HepG2 (cell line): ENCODE data around the gene TUBGCP4. TPM values are rescaled to one million over a fixed set of nuclear protein-coding genes. Genes with fewer than 3 reads are reported as not detected.
A peak's percentile ranks its signal among the peaks of the same experiment; 100 is the strongest.

ENCODE experiments used
- ATAC-seq: fragments of 200-7000 bp; cut with Tn5 transposase; 3 replicates; pipeline ENCODE4 v1.9.1; 2020; ENCODE audit warnings: mild to moderate bottlenecking, moderate library complexity
- BruUV-seq: library from RNA; stranded (reverse); fragments of 400-500 nt; replicated peaks from 2 replicates; lab custom pipeline; 2021; lab: Mats Ljungman, UMichigan
- CTCF ChIA-PET: fragments of 300-600 bp; formaldehyde crosslinking; extraction: SDS; loops from one replicate; lab custom pipeline; 2021; ENCODE audit warnings: low total read pairs, inconsistent platforms, low intra/inter-chr PET ratio; lab: Yijun Ruan, JAX
- POLR2A ChIA-PET: fragments of 350-600 bp; sonication (Branson Sonifier 250); formaldehyde crosslinking; loops from one replicate; lab custom pipeline; 2020; ENCODE audit warnings: antibody characterized with exemption, inconsistent platforms; lab: Yijun Ruan, JAX
- DNase-seq: peaks from one replicate; pipeline ENCODE4 v3.0.0-alpha.2; 2015; ENCODE audit warnings: low spot score
- FAIRE-seq: peaks from 3 replicates; lab custom pipeline; 2011; peaks lifted over from hg19 to GRCh38; lab: Jason Lieb, UNC
- H2AFZ ChIP-seq: one replicate; pipeline ENCODE4 v1.6.1; 2011; ENCODE audit warnings: low read length, inconsistent platforms
- H3K27ac ChIP-seq: fragments of 300-600 bp; 3 replicates; pipeline ENCODE4 v1.8.0; 2011; ENCODE audit warnings: mixed run types, mild to moderate bottlenecking, mixed read lengths, low read length, inconsistent platforms; ENCODE audit not compliant: insufficient read depth; ENCODE audit errors: extremely low read length
- H3K27me3 ChIP-seq, 2 experiments: fragments of 200-600 bp in 1 of 2; 2 replicates in 1 of 2; 3 replicates in 1 of 2; pipeline versions ENCODE4 v1.6.0 to v1.8.0; 2011; ENCODE audit warnings: low read length in 2 of 2, mild to moderate bottlenecking in 2 of 2, moderate library complexity in 2 of 2, inconsistent platforms in 1 of 2; ENCODE audit not compliant: insufficient read depth in 2 of 2, control insufficient read depth in 1 of 2
- H3K36me3 ChIP-seq, 2 experiments: fragments of 200-600 bp in 1 of 2; replicated peaks in 1 of 2; 2 replicates in 1 of 2; 3 replicates in 1 of 2; pipeline versions ENCODE4 v1.5.1 to v1.8.0; 2011; ENCODE audit warnings: low read length in 2 of 2, inconsistent platforms in 1 of 2; ENCODE audit not compliant: insufficient read depth in 2 of 2, control insufficient read depth in 1 of 2
- H3K4me1 ChIP-seq: 2 replicates; pipeline ENCODE4 v1.5.1; 2012; ENCODE audit warnings: low read length, inconsistent platforms; ENCODE audit not compliant: insufficient read depth
- H3K4me2 ChIP-seq: 2 replicates; pipeline ENCODE4 v1.6.0; 2011; ENCODE audit warnings: low read depth, low read length, inconsistent platforms
- H3K4me3 ChIP-seq, 3 experiments: fragments of 200-600 bp in 1 of 3; sonication (generic), shearing (Covaris generic) in 1 of 3; replicated peaks in 1 of 3; 2 replicates each; pipeline ENCODE4 v1.5.1; 2011 to 2016; ENCODE audit warnings: low read length in 3 of 3, inconsistent platforms in 2 of 3, low read depth in 2 of 3, mild to moderate bottlenecking in 2 of 3, control low read depth in 1 of 3, mixed read lengths in 1 of 3; ENCODE audit not compliant: insufficient read depth in 1 of 3
- H3K79me2 ChIP-seq: one replicate; pipeline ENCODE4 v1.6.1; 2011; ENCODE audit warnings: low read length, inconsistent platforms; ENCODE audit not compliant: insufficient read depth
- H3K9ac ChIP-seq: 2 replicates; pipeline ENCODE4 v1.6.0; 2011; ENCODE audit warnings: mild to moderate bottlenecking, low read depth, low read length, inconsistent platforms; ENCODE audit not compliant: insufficient read depth
- H3K9me3 ChIP-seq: 2 replicates; pipeline ENCODE4 v1.5.1; 2012; ENCODE audit warnings: mild to moderate bottlenecking, low read length
- H4K20me1 ChIP-seq: 2 replicates; pipeline ENCODE4 v1.6.0; 2011; ENCODE audit warnings: inconsistent platforms, mild to moderate bottlenecking, low read length, moderate library complexity; ENCODE audit not compliant: insufficient read depth
- ARID2 ChIP-seq: sonication (generic); formaldehyde crosslinking; IDR thresholded peaks from 2 replicates; pipeline ENCODE4 v1.8.1; 2022; ENCODE audit warnings: mild to moderate bottlenecking, missing genetic modification reagents, borderline replicate concordance
- CENPX ChIP-seq: sonication (generic); formaldehyde crosslinking; IDR thresholded peaks from 2 replicates; pipeline ENCODE4 v1.9.0; 2021; ENCODE audit warnings: mild to moderate bottlenecking, missing genetic modification reagents, moderate library complexity
- CHD2 ChIP-seq: IDR thresholded peaks from 2 replicates; pipeline ENCODE4 v1.6.1; 2011; ENCODE audit warnings: low read depth, low read length, improper control_type of control experiment
- CREB1 ChIP-seq, 2 experiments: fragments of 450-650 bp in 1 of 2; IDR thresholded peaks; 2 replicates each; pipeline ENCODE4 v1.6.1; 2016 to 2017; ENCODE audit warnings: control low read depth in 1 of 2, mild to moderate bottlenecking in 1 of 2, missing compliant biosample characterization in 1 of 2, missing genetic modification characterization in 1 of 2
- DNMT3B ChIP-seq: conservative IDR thresholded peaks from 2 replicates; pipeline ENCODE4 v1.6.1; 2016; ENCODE audit warnings: missing biosample characterization, control low read depth
- ETV5 ChIP-seq: IDR thresholded peaks from 2 replicates; pipeline ENCODE4 v1.6.1; 2018; ENCODE audit warnings: missing biosample characterization, missing genetic modification reagents, inconsistent platforms, borderline replicate concordance
- HNF4A ChIP-seq: sonication (generic); formaldehyde crosslinking; IDR thresholded peaks from 2 replicates; pipeline ENCODE4 v1.4.0; 2020; ENCODE audit warnings: missing genetic modification reagents
- HNRNPK ChIP-seq: fragments of 200-400 bp; formaldehyde crosslinking; IDR thresholded peaks from 2 replicates; pipeline ENCODE4 v1.6.1; 2018; ENCODE audit warnings: low read length, low read depth, moderate library complexity, mild to moderate bottlenecking; ENCODE audit not compliant: poor library complexity, severe bottlenecking
- MYPOP ChIP-seq: sonication (generic); formaldehyde crosslinking; IDR thresholded peaks from 2 replicates; pipeline ENCODE4 v1.8.1; 2023; ENCODE audit warnings: mild to moderate bottlenecking, moderate library complexity, missing genetic modification reagents
- NR3C1 ChIP-seq: sonication (generic); formaldehyde crosslinking; IDR thresholded peaks from 2 replicates; pipeline ENCODE4 v1.4.0; 2020; ENCODE audit warnings: missing genetic modification reagents
- PHF5A ChIP-seq: IDR thresholded peaks from one replicate; pipeline ENCODE4 v1.6.1; 2018; ENCODE audit warnings: low read depth, missing genetic modification reagents; ENCODE audit not compliant: unreplicated experiment
- POGZ ChIP-seq: sonication (generic); formaldehyde crosslinking; IDR thresholded peaks from 2 replicates; pipeline ENCODE4 v1.4.0; 2020; ENCODE audit warnings: mild to moderate bottlenecking, missing genetic modification reagents
- REL ChIP-seq: sonication (generic); formaldehyde crosslinking; conservative IDR thresholded peaks from 2 replicates; pipeline ENCODE4 v1.8.0; 2022; ENCODE audit warnings: mild to moderate bottlenecking, missing genetic modification reagents, moderate library complexity
- RNF219 ChIP-seq: sonication (generic); formaldehyde crosslinking; IDR thresholded peaks from 2 replicates; pipeline ENCODE4 v1.5.0; 2020; ENCODE audit warnings: mild to moderate bottlenecking, missing genetic modification reagents
- ZNF234 ChIP-seq: sonication (generic); formaldehyde crosslinking; conservative IDR thresholded peaks from 2 replicates; pipeline ENCODE4 v1.5.1; 2020; ENCODE audit warnings: mild to moderate bottlenecking, missing genetic modification reagents
- ZNF24 ChIP-seq: fragments of 450-650 bp; IDR thresholded peaks from 2 replicates; pipeline ENCODE4 v1.6.1; 2017; ENCODE audit warnings: antibody characterized with exemption, mild to moderate bottlenecking
- ZNF484 ChIP-seq: sonication (generic); formaldehyde crosslinking; IDR thresholded peaks from 2 replicates; pipeline ENCODE4 v1.5.1; 2020; ENCODE audit warnings: mild to moderate bottlenecking, low read depth, missing genetic modification reagents, borderline replicate concordance
- WGBS: methylation state at CpG from one replicate; pipeline ENCODE4 v1.1.6; 2017; ENCODE audit warnings: low lambda C conversion rate; 5-methylcytosine and 5-hydroxymethylcytosine counted together
- in situ Hi-C: cut with HindIII; loops from 2 replicates; pipeline ENCODE4 v1.10.0; 2017; ENCODE audit warnings: low pct_unique_long_range_greater_than_20kb; ENCODE audit not compliant: extremely low pct_ligation_motif_present
- intact Hi-C: fragments of 100-400 bp; cut with micrococcal nuclease; formaldehyde crosslinking; loops from one replicate; pipeline ENCODE4 v1.10.0; 2022; ENCODE audit not compliant: unreplicated experiment
- polyA plus RNA-seq, 8 experiments: library from polyadenylated mRNA; depleted of rRNA in 3 of 8; stranded (reverse) in 7 of 8; unstranded in 1 of 8; fragments of >200 nt; fragmentation: Illumina TruSeq in 4 of 8; extraction: Trizol in 4 of 8; gene quantifications; 2 replicates each; pipeline versions ENCODE4 v1.2.1 to v1.2.3, GENCODE V29; 2011 to 2016; ENCODE audit warnings: low read depth in 4 of 8, missing spikeins in 1 of 8, mixed read lengths in 1 of 8; ENCODE audit not compliant: insufficient read depth in 1 of 8
- total RNA-seq, 5 experiments: library from RNA; depleted of rRNA; stranded (reverse); fragments of >200 nt; fragmentation: Illumina TruSeq; extraction: Trizol; gene quantifications; 2 replicates each; pipeline ENCODE4 v1.2.3, GENCODE V29; 2016; ENCODE audit warnings: low read depth in 1 of 5

TUBGCP4 gene
- total and polyA plus RNA-seq, 2 of the 13 experiments (the other 11 are each of a cell fraction or from before 2014, with no cell fraction given): 15.0 to 20.5 TPM

GRCh38 chr15:43436395-43436794 lies 65.5 kb downstream of the TUBGCP4 start:
- no peaks in the 10 kb centered on the region for H3K27me3 ChIP-seq
- H3K27ac ChIP-seq: no peak overlapping the region
- H3K36me3 ChIP-seq: peaks cover 5 to 23% of the 10 kb centered on the region in 2 experiments
- peaks cover 16% of the 10 kb centered on the region for H3K4me1 ChIP-seq
- intact Hi-C loops: no loop called here
- FAIRE-seq: no peak
- no peak overlapping the region for H2AFZ ChIP-seq
- BruUV-seq: no TSS peak
- no peak for ATAC-seq
- in situ Hi-C loops: loop anchor here (25.0 kb wide), 1 partner anchor 326 kb away; no protein-coding TSS in a partner anchor
- H3K9ac ChIP-seq: no peak overlapping the region
- H3K9me3 ChIP-seq: no peaks in the 10 kb centered on the region
- H4K20me1 ChIP-seq: no peaks in the 10 kb centered on the region
- ChIA-PET POLR2A (no interaction called here), CTCF (no interaction called here)
- no peaks in the 10 kb centered on the region for H3K79me2 ChIP-seq
- no peak overlapping the region for H3K4me2 ChIP-seq
- WGBS: 96% methylated on average over 7 of the region's 7 CpGs
- no peak overlapping the region for H3K4me3 ChIP-seq
- TF ChIP-seq CENPX (CRISPR knock-in tag) (no peak), ZNF234 (no peak), POGZ (no peak), HNRNPK (no peak), NR3C1 (CRISPR knock-in tag) (no peak), ARID2 (CRISPR knock-in tag) (no peak), ETV5 (CRISPR knock-in tag) (no peak)
- no peak for DNase-seq

- ChIA-PET POLR2A (no interaction called here), CTCF (no interaction called here)
- in situ Hi-C loops: loop anchor here (25.0 kb wide), 1 partner anchor 323 kb away; no protein-coding TSS in a partner anchor
- peak; percentile 52 for DNase-seq
- H3K27ac ChIP-seq: no peak overlapping the region
- BruUV-seq: no TSS peak
- no peak overlapping the region for H3K4me2 ChIP-seq
- no peak overlapping the region for H3K9ac ChIP-seq
- H3K9me3 ChIP-seq: no peaks in the 10 kb centered on the region
- H2AFZ ChIP-seq: no peak overlapping the region
- peaks cover 16% of the 10 kb centered on the region for H3K4me1 ChIP-seq
- no peaks in the 10 kb centered on the region for H4K20me1 ChIP-seq
- H3K79me2 ChIP-seq: no peaks in the 10 kb centered on the region
- no peak overlapping the region for H3K4me3 ChIP-seq
- no peaks in the 10 kb centered on the region for H3K27me3 ChIP-seq
- WGBS: 2% methylated on average over 2 of the region's 3 CpGs
- peak; percentile 81 for FAIRE-seq
- intact Hi-C loops: no loop called here
- peaks cover 3 to 12% of the 10 kb centered on the region in 2 experiments; a peak in 3 of 5 replicates for H3K36me3 ChIP-seq
- peak; percentile 92 for ATAC-seq
- TF ChIP-seq REL (CRISPR knock-in tag): no peak
- no peak for TF ChIP-seq CREB1 (IDR thresholded peaks at IDR 0.05)
- TF ChIP-seq CREB1 (CRISPR knock-in tag; IDR thresholded peaks at IDR 0.05): no peak
- TF ChIP-seq RNF219: no peak
- no peak for TF ChIP-seq DNMT3B
- no peak for TF ChIP-seq PHF5A (CRISPR knock-in tag)
- TF ChIP-seq CHD2: no peak
- TF ChIP-seq HNF4A (CRISPR knock-in tag): peak; percentile 43; the same call in 1 of the 2 replicates
- no peak for TF ChIP-seq MYPOP (CRISPR knock-in tag)
- no peak for TF ChIP-seq ZNF24
- no peak for TF ChIP-seq ZNF484
Measured at GRCh38 chr15:43439268-43439667, 68.4 kb downstream of the TUBGCP4 start.
